HG03095 (cell line): ENCODE measurements around the gene EDC3.

Experiments
- ATAC-seq: cut with Tn5 transposase; IDR thresholded peaks from one replicate; pipeline ENCODE4 v1.9.1; 2021; ENCODE audit warnings: moderate library complexity; ENCODE audit not compliant: unreplicated experiment

EDC3 gene

DNA sequence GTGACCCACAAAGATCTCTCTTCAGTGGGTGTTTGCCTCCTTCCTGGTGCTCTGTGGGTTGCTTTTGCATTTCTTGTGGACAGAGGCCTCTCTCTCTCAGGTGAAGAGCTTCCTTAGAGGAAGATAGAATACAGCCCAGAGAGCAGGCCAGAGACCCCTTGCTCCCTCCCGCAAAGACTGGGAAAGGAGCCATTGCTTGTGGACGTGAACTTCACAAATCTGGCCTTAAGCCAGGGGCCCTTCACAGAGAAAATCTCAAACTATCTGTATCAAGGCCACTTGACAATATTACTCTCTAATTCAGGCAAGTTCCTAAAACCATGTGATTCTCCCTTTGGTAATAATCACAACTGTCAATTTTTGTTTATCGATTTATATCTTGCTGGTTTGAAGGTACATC is 110.6 kb downstream of the EDC3 start:
- ATAC-seq, result no peak

- no peak for ATAC-seq
These were observed 111.0 kb downstream of the EDC3 start for GRCh38 chr15:74584779-74585178.

- no peak for ATAC-seq
These were observed 111.6 kb downstream of the EDC3 start for GRCh38 chr15:74584204-74584603.
